Measurements from ENCODE around the gene SLC6A11. TPM values are rescaled to one million over a fixed set of nuclear protein-coding genes. Genes with fewer than 3 reads are reported as not detected.

Gene SLC6A11
- total and polyA plus RNA-seq, 2 of the 13 experiments (the other 11 are each of a cell fraction or from before 2014, with no cell fraction given): 17.9 to 34.5 TPM

GRCh38 chr3:10772271-10773161 lies 43.5 kb upstream of the SLC6A11 start (continued):
- peak; percentile 73; the same call in 1 of the 2 replicates for TF ChIP-seq SALL2 (CRISPR knock-in tag; IDR thresholded peaks at IDR 0.05)
- 0 out of 2 replicates have a peak, but pooled peaks have one; percentile 18 for TF ChIP-seq ZNF792 (CRISPR knock-in tag; IDR thresholded peaks at IDR 0.05)
- TF ChIP-seq POLR2G (IDR thresholded peaks at IDR 0.05; ENCODE audit: low read depth, low read length): no peak
- TF ChIP-seq SMC3 (IDR thresholded peaks at IDR 0.05; ENCODE audit: low read length): peak; percentile 78
- no peak for TF ChIP-seq ZNF773 (CRISPR knock-in tag; IDR thresholded peaks at IDR 0.05; ENCODE audit: borderline replicate concordance)
- peak; percentile 48 for TF ChIP-seq ZNF687 (CRISPR knock-in tag; IDR thresholded peaks at IDR 0.05)
- TF ChIP-seq NR1H2 (CRISPR knock-in tag; IDR thresholded peaks at IDR 0.05; ENCODE audit: borderline replicate concordance, low read depth): no peak
- TF ChIP-seq SALL1 (CRISPR knock-in tag; IDR thresholded peaks at IDR 0.05): peak; percentile 35; the same call in 1 of the 2 replicates
- 0 out of 2 replicates have a peak, but pooled peaks have one; percentile 42 for TF ChIP-seq BRCA1 (CRISPR knock-in tag; IDR thresholded peaks at IDR 0.05)
- peak; percentile 72; the same call in 1 of the 2 replicates for TF ChIP-seq ZMYM4 (CRISPR knock-in tag; IDR thresholded peaks at IDR 0.05)
- TF ChIP-seq GATAD1 (CRISPR knock-in tag; IDR thresholded peaks at IDR 0.05): 0 out of 2 replicates have a peak, but pooled peaks have one; percentile 29
- peak; percentile 18 for TF ChIP-seq TEAD3 (CRISPR knock-in tag; optimal IDR thresholded peaks at IDR 0.05; ENCODE audit: borderline replicate concordance)
- TF ChIP-seq ARHGAP35 (CRISPR knock-in tag; IDR thresholded peaks at IDR 0.05; ENCODE audit: borderline replicate concordance): no peak
- no peak for TF ChIP-seq DDIT3 (CRISPR knock-in tag; IDR thresholded peaks at IDR 0.05)
- no peak for TF ChIP-seq ZKSCAN8 (CRISPR knock-in tag; IDR thresholded peaks at IDR 0.05; ENCODE audit: borderline replicate concordance)
- 0 out of 2 replicates have a peak, but pooled peaks have one; percentile 24 for TF ChIP-seq HOXA3 (CRISPR knock-in tag; IDR thresholded peaks at IDR 0.05)
- peak; percentile 30 for TF ChIP-seq RXRB (CRISPR knock-in tag; IDR thresholded peaks at IDR 0.05; ENCODE audit: borderline replicate concordance)
- TF ChIP-seq HNF4A (CRISPR knock-in tag; IDR thresholded peaks at IDR 0.05): peak; percentile 23; the same call in 1 of the 2 replicates
- no peak for TF ChIP-seq NR3C1 (CRISPR knock-in tag; IDR thresholded peaks at IDR 0.05)
- no peak for TF ChIP-seq ZFP36L1 (CRISPR knock-in tag; IDR thresholded peaks at IDR 0.05)
- peak; percentile 87 for TF ChIP-seq RAD21 (CRISPR knock-in tag; IDR thresholded peaks at IDR 0.05)
- peak; percentile 69; the same call in 1 of the 2 replicates for TF ChIP-seq HNF1B (CRISPR knock-in tag; IDR thresholded peaks at IDR 0.05)
- TF ChIP-seq LBX2 (CRISPR knock-in tag; IDR thresholded peaks at IDR 0.05; ENCODE audit: borderline replicate concordance): no peak

Data from HepG2 (cell line).